ENCODE results near the gene MESP2. TPM values are rescaled to one million over a fixed set of nuclear protein-coding genes. Genes with fewer than 3 reads are reported as not detected.

The MESP2 gene
- total and polyA plus RNA-seq, 2 of the 13 experiments (the other 11 are each of a cell fraction or from before 2014, with no cell fraction given) = not detected

GRCh38 chr15:89776274-89777072, at the start of gene MESP2 (continued):
- TF ChIP-seq NRL (CRISPR knock-in tag; IDR thresholded peaks at IDR 0.05; ENCODE audit: borderline replicate concordance) (peak; percentile 42), ZNF513 (CRISPR knock-in tag; conservative IDR thresholded peaks at IDR 0.05) (no peak), SIX4 (CRISPR knock-in tag; IDR thresholded peaks at IDR 0.05) (no peak), CCDC6 (CRISPR knock-in tag; IDR thresholded peaks at IDR 0.05) (peak; percentile 82; the same call in 1 of the 2 replicates), ATF7-NPFF (CRISPR knock-in tag; IDR thresholded peaks at IDR 0.05; ENCODE audit: low read depth) (peak; percentile 98), ZHX2 (IDR thresholded peaks at IDR 0.05; ENCODE audit: low read depth) (no peak), ZHX2 (CRISPR knock-in tag; IDR thresholded peaks at IDR 0.05; ENCODE audit: borderline replicate concordance) (no peak), BCLAF1 (IDR thresholded peaks at IDR 0.05) (no peak), ETV6 (CRISPR knock-in tag; conservative IDR thresholded peaks at IDR 0.05) (peak; percentile 58; the same call in 1 of the 2 replicates), ZNF124 (CRISPR knock-in tag; IDR thresholded peaks at IDR 0.05) (no peak), WIZ (CRISPR knock-in tag; IDR thresholded peaks at IDR 0.05) (0 out of 2 replicates have a peak, but pooled peaks have one; percentile 58), DR1 (CRISPR knock-in tag; IDR thresholded peaks at IDR 0.05) (no peak), ZNF672 (CRISPR knock-in tag; IDR thresholded peaks at IDR 0.05) (no peak), PHF20 (CRISPR knock-in tag; IDR thresholded peaks at IDR 0.05) (no peak; the same call in 1 of the 2 replicates), SUZ12 (IDR thresholded peaks at IDR 0.05; ENCODE audit: low read depth, low read length) (no peak), RBFOX2 (IDR thresholded peaks at IDR 0.05; ENCODE audit: low read depth, low read length) (peak; percentile 52), MYC (CRISPR knock-in tag; IDR thresholded peaks at IDR 0.05; ENCODE audit: borderline replicate concordance) (peak; percentile 76; the same call in 1 of the 2 replicates), ZMYM2 (CRISPR knock-in tag; IDR thresholded peaks at IDR 0.05) (peak; percentile 32; the same call in 1 of the 2 replicates), ZNF709 (CRISPR knock-in tag; IDR thresholded peaks at IDR 0.05) (no peak), SMAD1 (CRISPR knock-in tag; IDR thresholded peaks at IDR 0.05; ENCODE audit: borderline replicate concordance, low read depth) (0 out of 2 replicates have a peak, but pooled peaks have one; percentile 44)
